ENCODE results near the gene SLC25A36.

DNA sequence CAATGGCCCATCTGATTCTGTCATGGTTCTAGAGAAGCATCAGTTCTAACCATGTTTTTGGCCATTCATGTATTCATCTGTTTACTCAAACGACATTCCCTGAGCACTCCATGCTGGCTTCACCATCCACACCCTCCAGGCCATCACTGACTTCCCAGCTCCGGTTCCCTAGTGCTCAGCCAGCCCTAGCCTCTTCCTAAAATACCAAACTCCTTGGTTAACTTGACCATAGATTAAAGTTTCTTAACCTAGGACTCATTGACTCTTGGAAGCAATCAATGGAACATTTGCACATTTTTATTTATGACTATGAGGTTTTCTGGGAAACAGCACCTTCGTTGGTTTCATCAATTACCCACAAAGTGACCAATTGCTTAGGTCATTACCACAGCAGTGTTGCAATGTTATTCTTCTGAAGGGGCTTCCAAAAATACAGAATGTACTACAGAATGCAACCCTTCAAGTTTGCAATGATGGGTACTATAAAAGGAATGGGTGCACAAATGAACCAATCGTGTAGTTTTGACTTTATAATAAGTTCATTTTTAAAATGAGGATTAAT lies 27.2 kb upstream of the SLC25A36 start:
- no peak for TF ChIP-seq EP300 (IDR thresholded peaks at IDR 0.05; ENCODE audit: borderline replicate concordance)
- TF ChIP-seq CREB1 (IDR thresholded peaks at IDR 0.05; ENCODE audit: low read depth): no peak
- TF ChIP-seq TEAD4 (IDR thresholded peaks at IDR 0.05): no peak
- no peak for TF ChIP-seq RAD21 (IDR thresholded peaks at IDR 0.05; ENCODE audit: low read depth)
- TF ChIP-seq TCF12 (IDR thresholded peaks at IDR 0.05; ENCODE audit: low read depth): no peak
- TF ChIP-seq, protein P1, sequence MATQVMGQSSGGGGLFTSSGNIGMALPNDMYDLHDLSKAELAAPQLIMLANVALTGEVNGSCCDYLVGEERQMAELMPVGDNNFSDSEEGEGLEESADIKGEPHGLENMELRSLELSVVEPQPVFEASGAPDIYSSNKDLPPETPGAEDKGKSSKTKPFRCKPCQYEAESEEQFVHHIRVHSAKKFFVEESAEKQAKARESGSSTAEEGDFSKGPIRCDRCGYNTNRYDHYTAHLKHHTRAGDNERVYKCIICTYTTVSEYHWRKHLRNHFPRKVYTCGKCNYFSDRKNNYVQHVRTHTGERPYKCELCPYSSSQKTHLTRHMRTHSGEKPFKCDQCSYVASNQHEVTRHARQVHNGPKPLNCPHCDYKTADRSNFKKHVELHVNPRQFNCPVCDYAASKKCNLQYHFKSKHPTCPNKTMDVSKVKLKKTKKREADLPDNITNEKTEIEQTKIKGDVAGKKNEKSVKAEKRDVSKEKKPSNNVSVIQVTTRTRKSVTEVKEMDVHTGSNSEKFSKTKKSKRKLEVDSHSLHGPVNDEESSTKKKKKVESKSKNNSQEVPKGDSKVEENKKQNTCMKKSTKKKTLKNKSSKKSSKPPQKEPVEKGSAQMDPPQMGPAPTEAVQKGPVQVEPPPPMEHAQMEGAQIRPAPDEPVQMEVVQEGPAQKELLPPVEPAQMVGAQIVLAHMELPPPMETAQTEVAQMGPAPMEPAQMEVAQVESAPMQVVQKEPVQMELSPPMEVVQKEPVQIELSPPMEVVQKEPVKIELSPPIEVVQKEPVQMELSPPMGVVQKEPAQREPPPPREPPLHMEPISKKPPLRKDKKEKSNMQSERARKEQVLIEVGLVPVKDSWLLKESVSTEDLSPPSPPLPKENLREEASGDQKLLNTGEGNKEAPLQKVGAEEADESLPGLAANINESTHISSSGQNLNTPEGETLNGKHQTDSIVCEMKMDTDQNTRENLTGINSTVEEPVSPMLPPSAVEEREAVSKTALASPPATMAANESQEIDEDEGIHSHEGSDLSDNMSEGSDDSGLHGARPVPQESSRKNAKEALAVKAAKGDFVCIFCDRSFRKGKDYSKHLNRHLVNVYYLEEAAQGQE (IDR thresholded peaks at IDR 0.05; ENCODE audit: low read depth): no peak

All from Ishikawa (cell line).